ENCODE data around the gene DRD3. TPM values are rescaled to one million over a fixed set of nuclear protein-coding genes. Genes with fewer than 3 reads are reported as not detected.

DRD3 gene
- total RNA-seq, 1 experiment from 2014 or later, result 0.17 TPM

DNA sequence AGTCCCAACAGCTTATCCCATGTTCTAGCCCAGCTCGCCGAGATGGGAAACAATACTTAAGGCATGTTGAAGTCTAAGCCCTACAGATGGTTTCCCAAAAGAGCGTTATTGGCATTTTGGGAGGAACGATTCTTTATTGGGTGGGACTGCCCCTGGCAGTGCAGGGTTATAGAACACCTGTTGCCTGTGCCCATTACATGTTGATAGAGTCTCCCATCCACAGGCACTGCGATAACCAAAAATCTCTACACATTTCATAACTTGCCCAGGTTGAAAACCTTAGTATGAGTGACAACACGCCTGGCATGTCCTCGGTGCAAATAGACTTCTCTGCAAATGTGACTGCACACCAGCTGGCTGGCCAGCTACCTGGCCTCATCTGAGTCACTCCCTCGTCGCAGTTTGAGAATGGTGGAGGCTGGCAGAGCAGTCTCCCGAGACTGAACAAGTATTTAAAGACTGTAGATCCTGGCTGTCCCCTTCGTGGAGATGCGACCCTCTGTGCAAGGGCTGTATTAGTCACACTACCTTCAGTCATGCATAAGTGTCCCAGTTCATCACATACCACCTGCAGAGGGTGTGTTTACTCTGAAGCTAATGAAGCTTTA lies 39.8 kb upstream of the DRD3 start:
- Mint-ChIP-seq H3K4me3 (no peak overlapping the region), H3K27me3 (ENCODE audit: low read depth) (no peaks in the 10 kb centered on the region; the same call in none of the 2 replicates), H3K36me3 (no peaks in the 10 kb centered on the region), H3K9me3 (no peaks in the 10 kb centered on the region; the same call in 1 of the 2 replicates), H3K4me1 (peaks cover 9% of the 10 kb centered on the region), H3K27ac (no peak overlapping the region)
- no peak for ATAC-seq
- TF ChIP-seq NFE2L1 (CRISPR knock-in tag; IDR thresholded peaks at IDR 0.05) (no peak), RELA (CRISPR knock-in tag; IDR thresholded peaks at IDR 0.05; ENCODE audit: borderline replicate concordance) (no peak), ELF4 (CRISPR knock-in tag; IDR thresholded peaks at IDR 0.05; ENCODE audit: low read depth) (no peak), PREB (CRISPR knock-in tag; IDR thresholded peaks at IDR 0.05; ENCODE audit: borderline replicate concordance) (no peak), CREM (CRISPR knock-in tag; IDR thresholded peaks at IDR 0.05) (no peak), ETV6 (CRISPR knock-in tag; IDR thresholded peaks at IDR 0.05) (no peak), GRHL2 (CRISPR knock-in tag; IDR thresholded peaks at IDR 0.05; ENCODE audit: insufficient replicate concordance, severe bottlenecking) (no peak), ZNF416 (CRISPR knock-in tag; IDR thresholded peaks at IDR 0.05) (no peak), NFYB (CRISPR knock-in tag; conservative IDR thresholded peaks at IDR 0.05; ENCODE audit: low read depth) (no peak), ZNF425 (CRISPR knock-in tag; conservative IDR thresholded peaks at IDR 0.05) (no peak), ZNF512 (CRISPR knock-in tag; IDR thresholded peaks at IDR 0.05; ENCODE audit: borderline replicate concordance) (no peak), IRF2 (CRISPR knock-in tag; IDR thresholded peaks at IDR 0.05; ENCODE audit: borderline replicate concordance, low read depth) (no peak), SOX15 (CRISPR knock-in tag; IDR thresholded peaks at IDR 0.05) (no peak), RORB (CRISPR knock-in tag; IDR thresholded peaks at IDR 0.05) (no peak), FOXJ3 (CRISPR knock-in tag; IDR thresholded peaks at IDR 0.05; ENCODE audit: borderline replicate concordance) (no peak), TEAD4 (CRISPR knock-in tag; IDR thresholded peaks at IDR 0.05) (no peak)
- TF ChIP-seq, protein P1, sequence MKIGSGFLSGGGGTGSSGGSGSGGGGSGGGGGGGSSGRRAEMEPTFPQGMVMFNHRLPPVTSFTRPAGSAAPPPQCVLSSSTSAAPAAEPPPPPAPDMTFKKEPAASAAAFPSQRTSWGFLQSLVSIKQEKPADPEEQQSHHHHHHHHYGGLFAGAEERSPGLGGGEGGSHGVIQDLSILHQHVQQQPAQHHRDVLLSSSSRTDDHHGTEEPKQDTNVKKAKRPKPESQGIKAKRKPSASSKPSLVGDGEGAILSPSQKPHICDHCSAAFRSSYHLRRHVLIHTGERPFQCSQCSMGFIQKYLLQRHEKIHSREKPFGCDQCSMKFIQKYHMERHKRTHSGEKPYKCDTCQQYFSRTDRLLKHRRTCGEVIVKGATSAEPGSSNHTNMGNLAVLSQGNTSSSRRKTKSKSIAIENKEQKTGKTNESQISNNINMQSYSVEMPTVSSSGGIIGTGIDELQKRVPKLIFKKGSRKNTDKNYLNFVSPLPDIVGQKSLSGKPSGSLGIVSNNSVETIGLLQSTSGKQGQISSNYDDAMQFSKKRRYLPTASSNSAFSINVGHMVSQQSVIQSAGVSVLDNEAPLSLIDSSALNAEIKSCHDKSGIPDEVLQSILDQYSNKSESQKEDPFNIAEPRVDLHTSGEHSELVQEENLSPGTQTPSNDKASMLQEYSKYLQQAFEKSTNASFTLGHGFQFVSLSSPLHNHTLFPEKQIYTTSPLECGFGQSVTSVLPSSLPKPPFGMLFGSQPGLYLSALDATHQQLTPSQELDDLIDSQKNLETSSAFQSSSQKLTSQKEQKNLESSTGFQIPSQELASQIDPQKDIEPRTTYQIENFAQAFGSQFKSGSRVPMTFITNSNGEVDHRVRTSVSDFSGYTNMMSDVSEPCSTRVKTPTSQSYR (CRISPR knock-in tag; IDR thresholded peaks at IDR 0.05), result no peak
- TF ChIP-seq, protein P2, sequence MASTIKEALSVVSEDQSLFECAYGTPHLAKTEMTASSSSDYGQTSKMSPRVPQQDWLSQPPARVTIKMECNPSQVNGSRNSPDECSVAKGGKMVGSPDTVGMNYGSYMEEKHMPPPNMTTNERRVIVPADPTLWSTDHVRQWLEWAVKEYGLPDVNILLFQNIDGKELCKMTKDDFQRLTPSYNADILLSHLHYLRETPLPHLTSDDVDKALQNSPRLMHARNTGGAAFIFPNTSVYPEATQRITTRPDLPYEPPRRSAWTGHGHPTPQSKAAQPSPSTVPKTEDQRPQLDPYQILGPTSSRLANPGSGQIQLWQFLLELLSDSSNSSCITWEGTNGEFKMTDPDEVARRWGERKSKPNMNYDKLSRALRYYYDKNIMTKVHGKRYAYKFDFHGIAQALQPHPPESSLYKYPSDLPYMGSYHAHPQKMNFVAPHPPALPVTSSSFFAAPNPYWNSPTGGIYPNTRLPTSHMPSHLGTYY (CRISPR knock-in tag; IDR thresholded peaks at IDR 0.05), result no peak
- POLR2A ChIA-PET, result no interaction called here
- DNase-seq (ENCODE audit: low spot score), result no peak
- CTCF ChIA-PET, result interaction anchor here (1.4 kb wide), 1 partner anchor 81 kb away, joined by 3 read pairs; no protein-coding TSS in a partner anchor
